K562 (cell line): ENCODE results near the gene SCMH1. TPM values are rescaled to one million over a fixed set of nuclear protein-coding genes. Genes with fewer than 3 reads are reported as not detected.

Source experiments
- ATAC-seq: fragments of 200-7000 bp; cut with Tn5 transposase; 3 replicates; pipeline ENCODE4 v1.9.1; 2020; ENCODE audit warnings: moderate library complexity
- BruUV-seq: library from RNA; stranded (reverse); fragments of 400-500 nt; replicated peaks from 2 replicates; lab custom pipeline; 2021; lab: Mats Ljungman, UMichigan
- CTCF ChIA-PET: fragments of 300-600 bp; formaldehyde crosslinking; extraction: SDS; loops from one replicate; lab custom pipeline; 2021; ENCODE audit warnings: low intra/inter-chr PET ratio; lab: Yijun Ruan, JAX
- POLR2A ChIA-PET: fragments of 300-600, 350-650 bp; sonication (Branson Sonifier 250); formaldehyde crosslinking; extraction: SDS; loops from one replicate; lab custom pipeline; 2021; ENCODE audit warnings: antibody characterized with exemption, inconsistent platforms; lab: Yijun Ruan, JAX
- DNase-seq, 4 experiments: peaks; one replicate each; pipeline versions ENCODE4 v3.0.0 to v3.0.0-alpha.2; 2011 to 2018; ENCODE audit warnings: low spot score in 3 of 4, mixed read lengths in 3 of 4; ENCODE audit errors: extremely low read depth in 1 of 4
- FAIRE-seq: peaks from 2 replicates; lab custom pipeline; 2011; peaks lifted over from hg19 to GRCh38; lab: Jason Lieb, UNC
- H2AFZ ChIP-seq: 2 replicates; pipeline ENCODE4 v1.6.0; 2011; ENCODE audit warnings: low read depth, low read length, control low read depth, inconsistent platforms
- H3K27ac ChIP-seq: fragments of 200-600 bp; 3 replicates; pipeline ENCODE4 v1.8.0; 2011; ENCODE audit warnings: low read depth, mild to moderate bottlenecking, control low read depth, inconsistent platforms, low read length, moderate library complexity, mixed read lengths; ENCODE audit errors: extremely low read depth
- H3K27me3 ChIP-seq, 2 experiments: fragments of 300-600 bp in 1 of 2; 2 replicates in 1 of 2; 3 replicates in 1 of 2; pipeline versions ENCODE4 v1.6.0 to v1.8.0; 2011; ENCODE audit warnings: inconsistent platforms in 2 of 2, low read length in 2 of 2, mild to moderate bottlenecking in 1 of 2, mixed read lengths in 1 of 2, moderate library complexity in 1 of 2; ENCODE audit not compliant: control insufficient read depth in 2 of 2, insufficient read depth in 2 of 2
- H3K36me3 ChIP-seq: fragments of 300-600 bp; 3 replicates; pipeline ENCODE4 v1.8.0; 2011; ENCODE audit warnings: mild to moderate bottlenecking, low read length, inconsistent platforms; ENCODE audit not compliant: control insufficient read depth, insufficient read depth
- H3K4me1 ChIP-seq, 2 experiments: fragments of 200-600 bp in 1 of 2; replicated peaks in 1 of 2; 2 replicates in 1 of 2; 3 replicates in 1 of 2; pipeline versions ENCODE4 v1.5.1 to v1.8.0; 2011; ENCODE audit warnings: inconsistent platforms in 2 of 2, low read length in 2 of 2, mild to moderate bottlenecking in 1 of 2, mixed read lengths in 1 of 2, moderate library complexity in 1 of 2; ENCODE audit not compliant: control insufficient read depth in 2 of 2, insufficient read depth in 2 of 2
- H3K4me2 ChIP-seq: 2 replicates; pipeline ENCODE4 v1.6.1; 2011; ENCODE audit warnings: low read length, control low read depth, inconsistent platforms, mixed read lengths; ENCODE audit not compliant: insufficient read depth
- H3K4me3 ChIP-seq: fragments of 200-600 bp; sonication (generic), shearing (Covaris generic); 2 replicates; pipeline ENCODE4 v1.5.1; 2016; ENCODE audit warnings: control low read depth, inconsistent platforms
- H3K79me2 ChIP-seq: fragments of 200-600 bp; 3 replicates; pipeline ENCODE4 v1.8.0; 2011; ENCODE audit warnings: low read length, inconsistent platforms; ENCODE audit not compliant: control insufficient read depth, insufficient read depth
- H3K9ac ChIP-seq, 2 experiments: 2 replicates each; pipeline versions ENCODE4 v1.6.0 to v1.6.1; 2011; ENCODE audit warnings: low read depth in 2 of 2, low read length in 2 of 2, control low read depth in 1 of 2, inconsistent platforms in 1 of 2, mild to moderate bottlenecking in 1 of 2, mixed read lengths in 1 of 2; ENCODE audit not compliant: insufficient read depth in 1 of 2
- H3K9me1 ChIP-seq: one replicate; pipeline ENCODE4 v1.6.0; 2011; ENCODE audit warnings: inconsistent platforms, mild to moderate bottlenecking, low read length, moderate library complexity; ENCODE audit not compliant: control insufficient read depth, insufficient read depth
- H3K9me3 ChIP-seq: replicated peaks from 2 replicates; pipeline ENCODE4 v1.5.1; 2011; ENCODE audit warnings: low read depth, low read length, inconsistent platforms; ENCODE audit not compliant: control insufficient read depth, insufficient read depth
- H4K20me1 ChIP-seq: replicated peaks from 2 replicates; pipeline ENCODE4 v1.6.1; 2011; ENCODE audit warnings: low read length, inconsistent platforms, mixed read lengths; ENCODE audit not compliant: control insufficient read depth, insufficient read depth
- CBFA2T3 ChIP-seq: fragments of 450-650 bp; IDR thresholded peaks from 2 replicates; pipeline ENCODE4 v1.6.1; 2017
- CBX3 ChIP-seq, 2 experiments: IDR thresholded peaks; 1 replicate in 1 of 2; 2 replicates in 1 of 2; pipeline ENCODE4 v1.6.1; 2012; ENCODE audit warnings: inconsistent platforms in 2 of 2, low read length in 2 of 2, borderline replicate concordance in 1 of 2, control low read depth in 1 of 2
- NFIC ChIP-seq: fragments of 450-650 bp; IDR thresholded peaks from 2 replicates; pipeline ENCODE4 v1.6.1; 2017; ENCODE audit warnings: mild to moderate bottlenecking, inconsistent platforms
- POLR2A ChIP-seq: fragments of 450-650 bp; conservative IDR thresholded peaks from 2 replicates; pipeline ENCODE4 v1.6.1; 2016
- POLR2AphosphoS5 ChIP-seq: IDR thresholded peaks from 2 replicates; pipeline ENCODE4 v1.6.1; 2011; ENCODE audit warnings: mild to moderate bottlenecking, low read depth, low read length, moderate library complexity; ENCODE audit not compliant: control insufficient read depth, insufficient read depth
- POLR2G ChIP-seq: fragments of 200-400 bp; formaldehyde crosslinking; IDR thresholded peaks from 2 replicates; pipeline ENCODE4 v1.6.1; 2017; ENCODE audit warnings: low read depth, mild to moderate bottlenecking, antibody characterized with exemption, low read length, moderate library complexity
- PTBP1 ChIP-seq: fragments of 200-400 bp; formaldehyde crosslinking; IDR thresholded peaks from 2 replicates; pipeline ENCODE4 v1.6.1; 2017; ENCODE audit warnings: low read depth, low read length
- SUPT5H ChIP-seq: fragments of 450-650 bp; IDR thresholded peaks from 2 replicates; pipeline ENCODE4 v1.6.1; 2016
- ZBTB7A ChIP-seq: IDR thresholded peaks from 2 replicates; pipeline ENCODE4 v1.6.1; 2011; ENCODE audit warnings: low read depth, mild to moderate bottlenecking, low read length, moderate library complexity, borderline replicate concordance; ENCODE audit not compliant: control insufficient read depth
- ZMIZ1 ChIP-seq, 2 experiments: fragments of 150-350 bp in 1 of 2; IDR thresholded peaks; 2 replicates each; pipeline ENCODE4 v1.6.1; 2012 to 2016; ENCODE audit warnings: low read depth in 2 of 2, low read length in 2 of 2, mild to moderate bottlenecking in 1 of 2, moderate library complexity in 1 of 2
- ZNF140 ChIP-seq: fragments of 250-450 bp; sonication (Bioruptor Pico); IDR thresholded peaks from 2 replicates; pipeline ENCODE4 v1.8.0; 2021; ENCODE audit warnings: moderate library complexity, mild to moderate bottlenecking, inconsistent platforms
- WGBS: fragments of 100-300 bp; shearing (Covaris generic); methylation state at CpG from one replicate; pipeline ENCODE4 v1.1.6; 2016; ENCODE audit warnings: low coverage, mixed read lengths; ENCODE audit not compliant: insufficient coverage; ENCODE audit errors: missing lambda C conversion rate; 5-methylcytosine and 5-hydroxymethylcytosine counted together
- in situ Hi-C: fragments of 300-500 bp; cut with MboI; formaldehyde crosslinking; loops from 4 replicates; pipeline ENCODE4 v1.15.0; 2018; ENCODE audit warnings: inconsistent platforms, mixed read lengths
- intact Hi-C: fragments of 100-400 bp; cut with micrococcal nuclease; formaldehyde crosslinking; loops from 2 replicates; pipeline ENCODE4 v1.14.2; 2022
- polyA plus RNA-seq, 8 experiments: library from polyadenylated mRNA; depleted of rRNA in 4 of 8; stranded (reverse) in 5 of 8; unstranded in 3 of 8; fragments of >200 nt; fragmentation: Nextera tagmentation in 2 of 8; fragmentation: Illumina TruSeq in 1 of 8; extraction: Ambion mirVana in 2 of 8; extraction: Trizol in 1 of 8; gene quantifications; 2 replicates each; pipeline versions ENCODE4 v1.2.1 to v1.2.3, GENCODE V29; 2011 to 2014; ENCODE audit warnings: inconsistent platforms in 1 of 8, missing spikeins in 1 of 8
- total RNA-seq, 7 experiments: library from RNA; depleted of rRNA in 6 of 7; stranded (reverse); fragments of >200 nt in 6 of 7; fragmentation: Illumina TruSeq in 2 of 7; extraction: Trizol in 2 of 7; gene quantifications; 2 replicates each; pipeline versions ENCODE4 v1.2.1 to v1.2.3, GENCODE V29; 2011 to 2021; ENCODE audit warnings: low replicate concordance in 1 of 7

The SCMH1 gene
- total and polyA plus RNA-seq, 9 of the 15 experiments (the other 6 are each of a cell fraction or from before 2014, with no cell fraction given): 8.5 to 37.0 (median 26.8) TPM

DNA sequence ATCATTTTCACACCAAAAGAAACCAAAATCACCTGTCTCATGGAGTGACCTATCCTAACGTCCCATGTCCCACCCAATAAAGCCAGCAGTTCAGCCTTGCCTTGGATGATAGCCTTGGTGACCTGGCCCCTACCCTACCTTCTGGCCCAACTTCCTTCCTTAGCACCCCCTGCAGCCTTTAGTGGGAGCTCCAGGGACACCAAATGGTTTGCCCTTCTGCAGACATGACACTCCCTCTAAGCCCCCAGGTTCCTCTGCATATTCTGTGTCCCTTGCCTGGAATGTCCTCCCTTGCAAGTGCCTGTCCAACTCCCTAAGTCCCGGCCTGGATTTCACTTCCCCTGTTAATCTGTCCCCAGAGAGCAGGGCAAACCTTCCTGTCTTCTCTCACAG is 222.8 kb downstream of the SCMH1 start:
- H4K20me1 ChIP-seq: peaks cover 5% of the 10 kb centered on the region; the same call in 1 of the 2 replicates
- H3K4me3 ChIP-seq: no peak overlapping the region
- no peak for FAIRE-seq
- in situ Hi-C loops (no loop called here), intact Hi-C loops (no loop called here)
- BruUV-seq: no TSS peak
- H3K9me3 ChIP-seq: no peaks in the 10 kb centered on the region
- no peak overlapping the region for H3K4me2 ChIP-seq
- H3K4me1 ChIP-seq: peaks cover 0 to 25% of the 10 kb centered on the region in 2 experiments; a peak in 2 of 5 replicates
- 73% methylated on average over 2 of the region's 2 CpGs for WGBS
- POLR2A ChIA-PET: interaction anchor here (1.1 to 2.1 kb wide), 4 partner anchors 12 to 163 kb away, joined by 3 to 10 read pairs (median 4); no protein-coding TSS in a partner anchor
- no peak for TF ChIP-seq ZNF140
- peak; percentile 35; the same call in 1 of the 2 replicates for TF ChIP-seq POLR2A
- TF ChIP-seq POLR2AphosphoS5: peak; percentile 41; the same call in 1 of the 2 replicates
- 0 out of 2 replicates have a peak, but pooled peaks have one; percentile 24 for TF ChIP-seq SUPT5H
- CTCF ChIA-PET: no interaction called here
- H3K27ac ChIP-seq: no peak overlapping the region
- peaks cover 52% of the 10 kb centered on the region; the same call in 1 of the 3 replicates for H3K36me3 ChIP-seq
- H3K9ac ChIP-seq: 0 out of 4 replicates have a peak overlapping the region, but pooled peaks of 1 of the 2 experiments have one; percentile 23
- no peaks in the 10 kb centered on the region for H3K27me3 ChIP-seq
- DNase-seq: no peak
- H2AFZ ChIP-seq: no peak overlapping the region
- H3K9me1 ChIP-seq: peaks cover 10% of the 10 kb centered on the region
- no peaks in the 10 kb centered on the region for H3K79me2 ChIP-seq
- peak; percentile 9; the same call in 2 of the 3 replicates for ATAC-seq

DNA sequence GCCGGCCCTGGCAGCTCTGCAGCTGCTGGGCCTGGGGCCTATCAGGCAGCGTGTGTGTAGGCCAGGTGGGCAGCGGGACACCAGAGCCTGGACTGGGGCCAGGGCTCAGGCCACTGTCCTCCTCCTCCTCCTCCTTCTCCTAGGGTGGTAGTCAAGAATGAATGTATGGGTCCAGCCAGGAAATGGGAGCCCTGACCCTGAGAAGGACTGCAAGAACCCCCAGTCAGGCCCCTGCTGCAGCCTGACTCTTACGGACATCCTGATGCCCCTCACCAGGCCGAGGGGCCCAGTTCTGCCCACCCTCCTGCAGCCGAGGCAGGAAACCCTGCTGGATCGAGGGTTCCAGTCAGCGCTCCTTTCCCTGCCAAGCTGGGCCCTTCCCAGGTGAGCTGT is 224.1 kb downstream of the SCMH1 start:
- Histone ChIP-seq H3K9ac (0 out of 4 replicates have a peak overlapping the region, but pooled peaks of 1 of the 2 experiments have one; percentile 4), H3K79me2 (no peaks in the 10 kb centered on the region), H3K4me1 (peaks cover 0 to 25% of the 10 kb centered on the region in 2 experiments; a peak in 2 of 5 replicates), H4K20me1 (peaks cover under 1% of the 10 kb centered on the region; the same call in 1 of the 2 replicates), H3K27me3 (no peaks in the 10 kb centered on the region), H3K9me3 (no peaks in the 10 kb centered on the region), H3K36me3 (peaks cover 65% of the 10 kb centered on the region; the same call in 2 of the 3 replicates), H3K27ac (no peak overlapping the region), H3K9me1 (peaks cover 10% of the 10 kb centered on the region), H3K4me2 (no peak overlapping the region), H3K4me3 (no peak overlapping the region), H2AFZ (no peak overlapping the region)
- BruUV-seq: no TSS peak
- intact Hi-C loops: no loop called here
- ChIA-PET POLR2A (interaction anchor here (1.6 kb wide), 1 partner anchor 15 kb away, joined by 4 read pairs; no protein-coding TSS in a partner anchor), CTCF (no interaction called here)
- DNase-seq (no peak), FAIRE-seq (no peak), ATAC-seq (no peak)
- in situ Hi-C loops: no loop called here
- 100% methylated on average over 8 of the region's 8 CpGs for WGBS
- no peak for TF ChIP-seq NFIC
- peak; percentile 7 for TF ChIP-seq POLR2G
- 0 out of 2 replicates have a peak, but pooled peaks have one; percentile 51 for TF ChIP-seq POLR2AphosphoS5
- TF ChIP-seq CBX3 (IDR thresholded peaks at IDR 0.05; ENCODE audit: borderline replicate concordance in 1 of 2, low read length in 2 of 2): no peak
- TF ChIP-seq CBFA2T3: no peak
- TF ChIP-seq ZBTB7A: no peak
- TF ChIP-seq ZMIZ1 (IDR thresholded peaks at IDR 0.05; ENCODE audit: low read depth in 2 of 2, low read length in 2 of 2): no peak
- TF ChIP-seq PTBP1: no peak
